ENCODE measurements around the gene TMEM161B.
"Not testable (repeated sequence)": the region's sequence is repeated elsewhere in the genome, so short reads cannot be mapped to it uniquely, and the experiment has no call there.

Gene TMEM161B

GRCh38 chr5:88263349-88263748 lies 5.3 kb downstream of the TMEM161B start:
- CTCF ChIA-PET: no interaction called here
- no peak overlapping the region for H3K4me3 Mint-ChIP-seq
- H3K4me1 Mint-ChIP-seq: peaks cover 23% of the 10 kb centered on the region
- H3K27ac Mint-ChIP-seq: peak overlapping the region; percentile 55
- DNase-seq: no peak
- H3K27me3 Mint-ChIP-seq: no peaks in the 10 kb centered on the region
- peaks cover 2% of the 10 kb centered on the region for H3K9me3 Mint-ChIP-seq
- H3K36me3 Mint-ChIP-seq: peaks cover 36% of the 10 kb centered on the region

GRCh38 chr5:88262116-88262515 lies 6.5 kb downstream of the TMEM161B start:
- Mint-ChIP-seq H3K9me3 (peaks cover 2% of the 10 kb centered on the region), H3K27ac (no peak overlapping the region), H3K36me3 (peaks cover 38% of the 10 kb centered on the region), H3K27me3 (no peaks in the 10 kb centered on the region), H3K4me1 (peaks cover 13% of the 10 kb centered on the region), H3K4me3 (no peak overlapping the region)
- CTCF ChIA-PET: no interaction called here
- DNase-seq: no peak

GRCh38 chr5:88258636-88259035 lies 10.0 kb downstream of the TMEM161B start:
- Mint-ChIP-seq H3K4me3 (no peak overlapping the region), H3K27me3 (no peaks in the 10 kb centered on the region), H3K27ac (no peak overlapping the region), H3K4me1 (no peaks in the 10 kb centered on the region), H3K36me3 (peaks cover 20% of the 10 kb centered on the region), H3K9me3 (no peaks in the 10 kb centered on the region)
- CTCF ChIA-PET: no interaction called here
- DNase-seq: no peak

GRCh38 chr5:88256872-88257271 lies 11.8 kb downstream of the TMEM161B start:
- no peaks in the 10 kb centered on the region for H3K4me1 Mint-ChIP-seq
- CTCF ChIA-PET: no interaction called here

GRCh38 chr5:88256037-88256436 lies 12.6 kb downstream of the TMEM161B start:
- Mint-ChIP-seq H3K4me1 (peaks cover 3% of the 10 kb centered on the region), H3K4me3 (no peak overlapping the region), H3K27me3 (no peaks in the 10 kb centered on the region), H3K36me3 (peaks cover 11% of the 10 kb centered on the region), H3K9me3 (no peaks in the 10 kb centered on the region), H3K27ac (no peak overlapping the region)
- no peak for DNase-seq
- CTCF ChIA-PET: no interaction called here

More at GRCh38 chr5:88256872-88257271, 11.8 kb downstream of the TMEM161B start:
- Mint-ChIP-seq H3K27me3 (no peaks in the 10 kb centered on the region), H3K4me3 (no peak overlapping the region), H3K9me3 (no peaks in the 10 kb centered on the region), H3K27ac (no peak overlapping the region), H3K36me3 (peaks cover 15% of the 10 kb centered on the region)
- no peak for DNase-seq

- Mint-ChIP-seq H3K9me3 (no peaks in the 10 kb centered on the region), H3K4me3 (no peak overlapping the region), H3K27ac (no peak overlapping the region), H3K36me3 (peaks cover 23% of the 10 kb centered on the region), H3K27me3 (no peaks in the 10 kb centered on the region), H3K4me1 (peaks cover 15% of the 10 kb centered on the region)
- no peak for DNase-seq
- CTCF ChIA-PET: no interaction called here
Observed at GRCh38 chr5:88254320-88254719, 14.3 kb downstream of the TMEM161B start.

- Mint-ChIP-seq H3K27ac (peak overlapping the region; percentile 85), H3K4me3 (no peak overlapping the region), H3K36me3 (peaks cover 21% of the 10 kb centered on the region), H3K27me3 (no peaks in the 10 kb centered on the region), H3K9me3 (no peaks in the 10 kb centered on the region), H3K4me1 (peaks cover 15% of the 10 kb centered on the region)
- CTCF ChIA-PET: no interaction called here
- DNase-seq: peak; percentile 19
Observed at GRCh38 chr5:88251048-88251711, 17.5 kb downstream of the TMEM161B start.

GRCh38 chr5:88250010-88250409 lies 18.6 kb downstream of the TMEM161B start:
- peaks cover 15% of the 10 kb centered on the region for H3K4me1 Mint-ChIP-seq
- CTCF ChIA-PET: no interaction called here
- H3K36me3 Mint-ChIP-seq: peaks cover 21% of the 10 kb centered on the region
- no peak overlapping the region for H3K4me3 Mint-ChIP-seq
- peak overlapping the region; percentile 45 for H3K27ac Mint-ChIP-seq
- DNase-seq: no peak
- no peaks in the 10 kb centered on the region for H3K9me3 Mint-ChIP-seq
- H3K27me3 Mint-ChIP-seq: no peaks in the 10 kb centered on the region

GRCh38 chr5:88248743-88249540 lies 19.7 kb downstream of the TMEM161B start:
- CTCF ChIA-PET: no interaction called here
- DNase-seq: no peak
- H3K27ac Mint-ChIP-seq: no peak overlapping the region
- peaks cover 15% of the 10 kb centered on the region for H3K4me1 Mint-ChIP-seq
- no peak overlapping the region for H3K4me3 Mint-ChIP-seq
- H3K27me3 Mint-ChIP-seq: no peaks in the 10 kb centered on the region
- H3K9me3 Mint-ChIP-seq: no peaks in the 10 kb centered on the region
- H3K36me3 Mint-ChIP-seq: peaks cover 21% of the 10 kb centered on the region

GRCh38 chr5:88248094-88248493 lies 20.6 kb downstream of the TMEM161B start:
- no peak for DNase-seq
- H3K27me3 Mint-ChIP-seq: no peaks in the 10 kb centered on the region
- peak overlapping the region; percentile 14 for H3K27ac Mint-ChIP-seq
- peaks cover 15% of the 10 kb centered on the region for H3K4me1 Mint-ChIP-seq
- no peaks in the 10 kb centered on the region for H3K9me3 Mint-ChIP-seq
- H3K4me3 Mint-ChIP-seq: no peak overlapping the region
- peaks cover 20% of the 10 kb centered on the region for H3K36me3 Mint-ChIP-seq
- CTCF ChIA-PET: no interaction called here

GRCh38 chr5:88245893-88246244 lies 22.8 kb downstream of the TMEM161B start:
- no peaks in the 10 kb centered on the region for H3K27me3 Mint-ChIP-seq
- no peaks in the 10 kb centered on the region for H3K9me3 Mint-ChIP-seq
- no peak overlapping the region for H3K4me3 Mint-ChIP-seq
- peaks cover 14% of the 10 kb centered on the region for H3K36me3 Mint-ChIP-seq
- CTCF ChIA-PET: no interaction called here
- peaks cover 10% of the 10 kb centered on the region for H3K4me1 Mint-ChIP-seq
- DNase-seq: no peak
- no peak overlapping the region for H3K27ac Mint-ChIP-seq

- CTCF ChIA-PET: no interaction called here
- H3K27me3 Mint-ChIP-seq: no peaks in the 10 kb centered on the region
- H3K9me3 Mint-ChIP-seq: no peaks in the 10 kb centered on the region
- H3K4me1 Mint-ChIP-seq: peaks cover 6% of the 10 kb centered on the region
- no peak for DNase-seq
- H3K36me3 Mint-ChIP-seq: peaks cover 11% of the 10 kb centered on the region
- H3K27ac Mint-ChIP-seq: no peak overlapping the region
- no peak overlapping the region for H3K4me3 Mint-ChIP-seq
Observed at GRCh38 chr5:88245241-88245892, 23.3 kb downstream of the TMEM161B start.

- no peaks in the 10 kb centered on the region for H3K27me3 Mint-ChIP-seq
- CTCF ChIA-PET: interaction anchor here (0.6 kb wide), 1 partner anchor 24 kb away, joined by 3 read pairs; no protein-coding TSS in a partner anchor
- no peaks in the 10 kb centered on the region for H3K4me1 Mint-ChIP-seq
- no peak overlapping the region for H3K27ac Mint-ChIP-seq
- H3K9me3 Mint-ChIP-seq: no peaks in the 10 kb centered on the region
- peaks cover 6% of the 10 kb centered on the region for H3K36me3 Mint-ChIP-seq
- no peak overlapping the region for H3K4me3 Mint-ChIP-seq
- no peak for DNase-seq
Observed at GRCh38 chr5:88244686-88245085, 24.0 kb downstream of the TMEM161B start.

- H3K4me1 Mint-ChIP-seq, H3K27ac Mint-ChIP-seq, H3K27me3 Mint-ChIP-seq, DNase-seq, H3K9me3 Mint-ChIP-seq, H3K36me3 Mint-ChIP-seq, H3K4me3 Mint-ChIP-seq, CTCF ChIA-PET: not testable (repeated sequence)
Observed at GRCh38 chr5:88243493-88243892, 25.2 kb downstream of the TMEM161B start.

- CTCF ChIA-PET: no interaction called here
- H3K4me3 Mint-ChIP-seq: no peak overlapping the region
- DNase-seq: no peak
Observed at GRCh38 chr5:88238732-88239131, 29.9 kb downstream of the TMEM161B start.

More at GRCh38 chr5:88238732-88239131, 29.9 kb downstream of the TMEM161B start:
- peaks cover 7% of the 10 kb centered on the region for H3K4me1 Mint-ChIP-seq
- H3K27ac Mint-ChIP-seq: no peak overlapping the region
- H3K36me3 Mint-ChIP-seq: peaks cover 13% of the 10 kb centered on the region
- no peaks in the 10 kb centered on the region for H3K9me3 Mint-ChIP-seq
- H3K27me3 Mint-ChIP-seq: no peaks in the 10 kb centered on the region
